ENCODE data around the gene ATL2.
"Not testable (repeated sequence)": the region's sequence is repeated elsewhere in the genome, so short reads cannot be mapped to it uniquely, and the experiment has no call there.

ATL2 gene

GRCh38 chr2:38277245-38278116, 99.6 kb downstream of the ATL2 start:
- in situ Hi-C loops (cut with HindIII; ENCODE audit: low sequenced_read_pairs) = no loop called here

- in situ Hi-C loops (cut with HindIII; ENCODE audit: low sequenced_read_pairs) = no loop called here
These were observed 102.5 kb downstream of the ATL2 start for GRCh38 chr2:38274286-38275276.

GRCh38 chr2:38271697-38272096, 105.4 kb downstream of the ATL2 start:
- in situ Hi-C loops (cut with HindIII; ENCODE audit: low sequenced_read_pairs) = no loop called here

- in situ Hi-C loops (cut with HindIII; ENCODE audit: low sequenced_read_pairs) = no loop called here
These were observed 107.7 kb downstream of the ATL2 start for GRCh38 chr2:38269421-38269820.

GRCh38 chr2:38268691-38269327, 108.3 kb downstream of the ATL2 start:
- in situ Hi-C loops (cut with HindIII; ENCODE audit: low sequenced_read_pairs) = no loop called here

- in situ Hi-C loops (cut with HindIII; ENCODE audit: low sequenced_read_pairs) = no loop called here
These were observed 109.1 kb downstream of the ATL2 start for GRCh38 chr2:38268001-38268400.

- in situ Hi-C loops (cut with HindIII; ENCODE audit: low sequenced_read_pairs) = no loop called here
These were observed 109.7 kb downstream of the ATL2 start for GRCh38 chr2:38267270-38267925.

GRCh38 chr2:38266382-38267061, 110.6 kb downstream of the ATL2 start:
- in situ Hi-C loops (cut with HindIII; ENCODE audit: low sequenced_read_pairs) = no loop called here

- in situ Hi-C loops (cut with HindIII; ENCODE audit: low sequenced_read_pairs) = no loop called here
These were observed 111.6 kb downstream of the ATL2 start for GRCh38 chr2:38265461-38265860.

GRCh38 chr2:38264396-38265221, 112.5 kb downstream of the ATL2 start:
- in situ Hi-C loops (cut with HindIII; ENCODE audit: low sequenced_read_pairs) = loop anchor here (5.0 kb wide), 1 partner anchor 67 kb away; no protein-coding TSS in a partner anchor

- in situ Hi-C loops (cut with HindIII; ENCODE audit: low sequenced_read_pairs) = loop anchor here (5.0 kb wide), 1 partner anchor 66 kb away; no protein-coding TSS in a partner anchor
These were observed 113.8 kb downstream of the ATL2 start for GRCh38 chr2:38263293-38263692.

GRCh38 chr2:38262069-38262871, 114.8 kb downstream of the ATL2 start:
- in situ Hi-C loops (cut with HindIII; ENCODE audit: low sequenced_read_pairs) = loop anchor here (5.0 kb wide), 1 partner anchor 65 kb away; no protein-coding TSS in a partner anchor

- in situ Hi-C loops (cut with HindIII; ENCODE audit: low sequenced_read_pairs) = loop anchor here (5.0 kb wide), 1 partner anchor 64 kb away; no protein-coding TSS in a partner anchor
These were observed 115.5 kb downstream of the ATL2 start for GRCh38 chr2:38261569-38262068.

GRCh38 chr2:38260972-38261371, 116.1 kb downstream of the ATL2 start:
- in situ Hi-C loops (cut with HindIII; ENCODE audit: low sequenced_read_pairs) = loop anchor here (5.0 kb wide), 1 partner anchor 64 kb away; no protein-coding TSS in a partner anchor

- in situ Hi-C loops (cut with HindIII; ENCODE audit: low sequenced_read_pairs) = loop anchor here (5.0 kb wide), 1 partner anchor 63 kb away; no protein-coding TSS in a partner anchor
These were observed 116.6 kb downstream of the ATL2 start for GRCh38 chr2:38260469-38260868.

- in situ Hi-C loops (cut with HindIII; ENCODE audit: low sequenced_read_pairs) = no loop called here
These were observed 117.8 kb downstream of the ATL2 start for GRCh38 chr2:38259311-38259710.

- in situ Hi-C loops (cut with HindIII; ENCODE audit: low sequenced_read_pairs) = not testable (repeated sequence)
These were observed 119.4 kb downstream of the ATL2 start for GRCh38 chr2:38257680-38258079.

- in situ Hi-C loops (cut with HindIII; ENCODE audit: low sequenced_read_pairs) = no loop called here
These were observed 120.5 kb downstream of the ATL2 start for GRCh38 chr2:38256610-38257009.

All from endothelial cell of hepatic sinusoid (primary cell).